Fibroblast of skin of left quadriceps (primary cell): ENCODE measurements around the gene ELAVL1.

Source experiments
- DNase-seq, 2 experiments: peaks; one replicate each; pipeline ENCODE4 v3.0.0-alpha.2; 2013; ENCODE audit warnings: low read depth in 2 of 2

Gene ELAVL1

DNA sequence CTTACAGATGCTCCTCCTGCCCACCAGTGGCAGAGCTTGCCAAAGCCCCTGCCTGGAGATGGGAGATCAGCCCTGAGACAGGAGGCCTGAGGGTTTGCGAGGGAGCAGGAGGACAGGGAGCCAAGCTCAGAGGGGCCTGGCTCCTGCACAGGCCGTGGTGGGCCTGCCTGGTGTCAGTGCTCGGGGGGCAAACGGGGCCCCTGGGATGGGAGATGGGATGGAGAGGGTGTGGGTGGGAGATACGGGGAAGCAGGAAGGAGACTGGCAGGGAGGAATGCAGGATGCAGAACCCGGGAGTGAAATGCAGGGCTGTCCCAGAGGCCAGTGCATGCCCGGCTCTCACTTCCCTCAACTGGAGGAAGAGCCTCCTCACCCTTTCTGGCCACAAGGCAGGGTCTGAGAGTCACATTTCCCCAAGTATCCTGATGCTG is 19.9 kb downstream of the ELAVL1 start:
- DNase-seq = no peak

DNA sequence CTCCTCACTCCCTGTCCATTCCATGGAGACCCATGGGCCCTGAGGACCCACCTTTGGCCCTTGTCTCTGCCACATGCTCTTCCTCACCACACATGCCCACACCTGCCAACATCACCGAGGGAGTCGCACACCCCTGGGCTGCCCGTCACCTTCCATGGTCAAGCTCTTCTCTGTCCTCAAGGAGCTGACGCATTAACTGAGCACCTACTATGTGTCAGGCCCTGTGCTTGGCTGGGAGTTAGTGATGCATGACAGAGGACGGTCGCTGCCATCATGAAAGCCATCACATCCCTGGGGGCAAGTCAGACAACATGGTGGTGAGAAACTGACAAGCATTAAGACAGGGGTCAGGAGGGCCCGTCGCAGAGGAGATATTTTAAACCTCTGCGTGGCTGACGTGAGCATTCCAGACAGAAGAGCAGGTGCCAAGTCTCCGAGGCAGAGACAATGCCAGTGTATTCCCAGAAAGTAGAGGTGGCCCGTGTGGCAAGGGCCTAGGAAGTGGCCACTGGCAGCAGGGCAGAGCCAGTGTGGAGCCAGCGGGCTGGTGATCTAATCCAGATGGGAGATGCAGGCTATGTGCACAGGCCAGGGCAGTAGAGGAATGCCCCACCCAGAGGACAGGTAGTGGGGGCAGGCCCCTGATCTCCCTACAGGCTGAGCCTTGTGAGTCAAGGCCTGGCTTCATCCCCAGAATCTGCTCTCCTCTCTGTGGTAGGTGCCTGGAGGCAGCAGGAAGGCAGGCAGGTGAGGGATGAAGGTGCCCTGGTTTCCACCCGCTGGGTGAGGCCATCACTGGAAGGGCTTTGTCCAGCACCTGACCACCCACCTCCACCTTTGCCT is 21.2 kb downstream of the ELAVL1 start:
- DNase-seq = no peak

- DNase-seq = no peak
Measured at GRCh38 chr19:7983286-7983950, 22.0 kb downstream of the ELAVL1 start.

GRCh38 chr19:7982651-7983099 is 22.8 kb downstream of the ELAVL1 start:
- DNase-seq = no peak

GRCh38 chr19:7982103-7982502 is 23.3 kb downstream of the ELAVL1 start:
- no peak for DNase-seq

DNA sequence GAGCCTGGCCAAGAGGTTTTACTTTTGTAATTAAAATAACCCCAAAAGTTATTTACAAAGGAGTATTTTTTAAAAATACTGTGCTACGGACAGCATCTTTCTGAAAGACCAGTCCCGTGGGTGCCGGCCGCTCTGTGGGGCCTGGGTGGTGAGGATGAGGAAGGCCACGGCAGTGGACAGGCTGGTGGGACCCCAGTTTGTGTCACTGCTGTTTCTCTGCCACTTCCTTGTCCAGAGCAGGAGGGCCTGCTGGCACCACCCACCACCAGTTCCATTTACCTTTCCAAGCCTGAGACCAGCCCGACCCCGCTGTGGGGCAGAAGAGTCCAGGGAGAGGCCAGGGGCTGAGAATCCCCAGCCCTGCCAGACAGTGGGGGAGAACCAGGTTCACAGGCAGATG is 23.8 kb downstream of the ELAVL1 start:
- DNase-seq = no peak

- DNase-seq = no peak
Measured at GRCh38 chr19:7981199-7981598, 24.2 kb downstream of the ELAVL1 start.

GRCh38 chr19:7980635-7981121 is 24.8 kb downstream of the ELAVL1 start:
- DNase-seq = no peak

DNA sequence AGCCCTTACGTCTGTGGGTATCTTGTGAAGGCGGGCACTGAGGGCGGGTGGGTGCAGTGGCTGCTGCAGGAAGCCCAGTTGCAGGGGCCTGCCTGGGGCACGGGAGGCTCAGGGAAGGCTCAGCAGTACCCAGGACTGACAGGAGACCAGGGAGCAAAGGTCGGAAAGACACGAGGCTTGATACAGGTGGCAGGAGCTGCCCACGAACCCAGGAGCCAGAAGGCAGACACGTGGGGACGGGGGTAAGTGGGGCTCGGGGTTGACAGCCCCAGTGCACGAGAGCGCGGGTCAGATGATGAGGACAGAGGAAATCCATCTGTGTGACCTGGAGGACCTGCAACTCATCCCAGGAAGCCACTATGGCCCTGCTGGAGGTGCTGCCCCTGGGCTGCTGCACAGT is 25.3 kb downstream of the ELAVL1 start:
- no peak for DNase-seq

- DNase-seq = no peak
Measured at GRCh38 chr19:7979559-7979958, 25.9 kb downstream of the ELAVL1 start.

DNA sequence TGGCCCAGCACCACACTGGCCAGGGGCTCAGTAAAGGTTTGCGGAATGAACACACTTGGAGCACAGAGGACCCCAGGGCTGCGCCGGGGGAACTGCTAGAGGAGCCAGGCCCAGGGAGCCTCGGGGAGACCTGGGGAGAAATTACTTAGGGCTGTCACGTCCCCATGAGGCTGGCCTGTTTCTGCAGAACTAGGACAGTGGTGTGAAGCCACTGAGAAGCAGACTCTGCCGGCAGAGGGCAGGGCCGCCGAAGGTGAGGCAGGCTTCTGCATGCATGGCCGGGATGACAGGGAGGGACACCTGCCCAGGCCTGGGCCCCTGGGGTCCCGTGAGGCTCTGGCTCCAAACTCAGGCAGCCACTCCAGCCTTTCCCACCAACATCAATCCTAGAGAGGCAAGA is 26.4 kb downstream of the ELAVL1 start:
- no peak for DNase-seq

- DNase-seq = no peak
Measured at GRCh38 chr19:7978179-7978825, 27.1 kb downstream of the ELAVL1 start.

DNA sequence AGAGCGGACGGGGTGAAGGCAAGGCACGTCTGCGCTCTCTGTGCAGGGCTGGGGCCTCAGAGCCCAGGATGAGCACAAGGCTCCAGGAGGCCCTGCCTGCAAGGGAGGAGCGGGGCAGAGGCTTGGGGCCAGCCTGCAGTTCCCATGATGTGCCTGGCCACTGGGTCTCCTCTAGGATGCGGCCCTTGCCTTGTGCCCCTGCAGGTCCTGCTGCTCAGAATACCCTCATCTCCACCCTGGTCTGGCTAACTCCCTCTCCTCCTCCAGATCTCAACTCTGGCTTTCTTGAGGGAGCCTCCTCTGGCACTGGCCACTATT is 27.8 kb downstream of the ELAVL1 start:
- DNase-seq = no peak

- DNase-seq = no peak
Measured at GRCh38 chr19:7977021-7977722, 28.3 kb downstream of the ELAVL1 start.

DNA sequence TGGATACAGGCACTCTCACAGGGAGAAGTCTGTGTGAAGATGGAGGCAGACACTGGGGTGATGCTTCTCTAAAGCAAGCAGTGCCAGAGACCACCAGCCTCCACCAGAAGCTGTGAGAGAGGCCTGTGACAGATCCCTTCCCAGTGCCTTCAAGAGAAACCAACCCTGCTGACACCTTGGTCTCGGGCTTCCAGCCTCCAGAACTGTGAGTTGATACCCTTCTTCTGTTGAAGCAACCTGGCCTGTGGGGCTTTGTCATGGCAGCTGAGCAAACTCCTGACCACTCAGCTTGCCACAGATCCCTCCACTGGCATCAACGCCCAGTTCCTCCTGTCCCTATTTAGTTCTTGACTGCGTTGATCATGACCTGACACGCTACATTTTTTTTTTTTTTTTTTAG is 29.0 kb downstream of the ELAVL1 start:
- DNase-seq = no peak

- DNase-seq = no peak
Measured at GRCh38 chr19:7975037-7975436, 30.4 kb downstream of the ELAVL1 start.

DNA sequence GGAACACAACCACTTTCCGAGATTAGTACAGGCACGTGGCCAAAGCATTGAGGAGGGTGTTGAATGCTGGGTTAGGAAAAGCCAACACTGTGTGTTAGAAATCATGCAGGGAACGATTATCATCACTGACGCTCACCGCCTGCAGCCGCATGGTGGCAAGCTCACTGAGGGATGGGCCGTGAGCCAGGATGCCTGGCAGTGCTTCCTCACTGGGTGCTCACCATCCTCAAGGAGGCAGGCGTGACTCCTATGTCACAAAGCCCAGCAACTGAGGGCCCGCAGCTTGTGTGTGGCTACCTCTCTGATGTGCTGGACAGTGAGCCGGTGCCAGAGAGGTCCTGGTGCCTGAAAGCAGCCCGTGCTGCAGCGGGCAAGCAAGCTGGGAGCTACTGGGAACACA is 31.6 kb downstream of the ELAVL1 start:
- no peak for DNase-seq

DNA sequence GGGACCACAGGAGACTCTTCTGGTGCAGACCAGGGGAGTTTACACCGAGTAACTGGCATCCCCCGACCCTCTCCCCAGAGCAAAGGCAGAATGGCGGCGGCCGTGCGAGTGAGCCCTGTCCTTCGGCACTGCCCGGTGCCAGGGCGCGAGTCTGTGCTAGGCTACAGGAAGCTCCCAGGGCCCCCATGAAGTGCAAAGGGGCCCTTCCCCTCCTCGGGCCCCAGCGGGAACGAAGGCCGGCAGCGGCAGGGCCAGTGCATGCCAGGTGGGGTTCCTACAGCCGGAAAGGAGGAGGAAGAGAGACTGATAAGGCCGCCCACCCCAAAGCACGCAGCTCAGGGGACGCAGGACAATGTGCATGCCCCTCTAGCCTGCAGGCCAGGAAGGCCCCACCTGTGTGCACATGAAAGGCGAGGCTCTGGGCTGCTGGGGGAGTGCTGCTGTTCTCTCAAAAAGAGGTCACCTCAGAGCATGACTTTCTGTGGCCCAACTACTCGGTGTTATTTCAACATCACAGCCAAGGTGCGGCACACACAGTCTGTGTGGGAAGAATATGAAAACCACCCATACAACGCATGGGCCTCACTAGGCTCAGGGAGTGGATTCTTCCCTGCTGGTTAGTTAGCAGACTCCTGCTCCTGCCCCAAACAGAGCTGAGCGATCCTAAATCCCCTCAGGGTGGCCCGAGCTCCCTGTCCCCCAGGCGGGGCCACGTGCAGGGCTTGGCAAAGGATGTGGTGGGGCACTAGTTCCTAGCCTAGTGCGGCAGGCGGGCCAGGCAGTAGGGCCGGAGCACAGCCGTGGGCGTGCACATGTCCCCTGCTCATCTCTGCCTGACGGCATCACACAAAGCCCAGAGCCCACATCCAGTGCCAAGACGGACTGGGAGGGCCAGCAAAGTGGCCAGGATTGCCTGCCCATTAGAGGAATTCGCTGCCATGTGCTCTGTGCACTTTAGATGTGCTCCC is 33.6 kb downstream of the ELAVL1 start:
- DNase-seq = no peak

- DNase-seq = peak in 1 of 2 experiments; percentile 7
Measured at GRCh38 chr19:7970716-7971448, 34.6 kb downstream of the ELAVL1 start.

GRCh38 chr19:7969555-7969939 is 35.9 kb downstream of the ELAVL1 start:
- DNase-seq = no peak
